Measurements from ENCODE around the gene BAHD1. TPM values are rescaled to one million over a fixed set of nuclear protein-coding genes. Genes with fewer than 3 reads are reported as not detected.
"Not testable (repeated sequence)": the region's sequence is repeated elsewhere in the genome, so short reads cannot be mapped to it uniquely, and the experiment has no call there.

The BAHD1 gene
- total RNA-seq, 2 experiments from 2014 or later, result 18.0 to 18.7 TPM

DNA sequence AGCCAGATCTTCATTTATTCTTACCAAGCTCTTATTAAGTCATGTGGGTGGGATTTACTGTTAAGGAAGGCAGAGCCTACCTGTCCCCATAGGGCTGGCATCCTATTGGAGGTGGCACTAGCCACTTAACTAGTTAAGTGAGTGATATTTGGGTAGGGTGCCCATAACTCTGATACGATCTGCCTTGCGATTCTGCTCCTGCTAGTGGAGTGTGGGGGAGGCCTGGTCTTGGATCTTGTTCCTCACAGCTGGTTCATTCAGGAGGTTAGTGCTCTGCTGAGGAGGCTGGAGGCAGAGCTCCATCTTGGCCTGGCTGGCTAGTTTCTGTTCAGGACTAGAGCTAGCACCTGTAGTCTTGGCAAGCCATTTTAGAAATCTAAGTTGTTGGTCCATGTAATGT is 9.3 kb downstream of the BAHD1 start:
- Mint-ChIP-seq H3K27ac (no peak overlapping the region), H3K4me3 (no peak overlapping the region), H3K27me3 (no peaks in the 10 kb centered on the region), H3K4me1 (peaks cover 65% of the 10 kb centered on the region), H3K9me3 (no peaks in the 10 kb centered on the region), H3K36me3 (peaks cover 2% of the 10 kb centered on the region)
- DNase-seq, result no peak

DNA sequence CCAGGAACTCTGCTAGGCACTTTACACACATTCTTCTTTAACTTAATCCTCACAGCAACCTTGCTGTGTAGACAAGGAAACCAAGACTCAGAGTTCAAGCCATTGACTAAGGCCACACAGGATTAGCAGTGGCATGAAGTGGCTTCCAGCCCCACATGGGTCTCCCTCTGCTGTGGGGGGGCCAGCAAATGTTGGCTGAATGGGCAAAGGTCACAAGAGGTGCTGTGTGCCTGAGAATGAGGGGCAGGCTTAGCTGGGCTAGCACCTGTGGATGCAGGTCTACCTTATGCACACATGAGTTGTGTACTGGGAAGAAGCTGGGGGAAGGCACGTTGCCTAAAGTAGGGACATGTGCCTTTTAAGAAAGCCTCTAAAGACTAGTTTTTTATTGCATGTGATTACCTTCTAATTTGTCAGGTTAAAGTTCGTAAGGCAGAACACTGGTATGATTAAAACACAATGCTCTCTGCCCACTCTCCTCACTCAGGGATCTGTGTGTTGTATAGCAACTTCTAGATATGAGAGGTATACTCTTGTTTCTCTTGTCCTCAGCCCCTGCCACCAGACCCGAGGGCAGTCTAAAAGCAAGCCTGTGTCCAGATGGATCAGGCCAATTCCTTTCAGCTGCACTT is 10.9 kb downstream of the BAHD1 start:
- Mint-ChIP-seq H3K4me1 (peaks cover 73% of the 10 kb centered on the region), H3K9me3 (no peaks in the 10 kb centered on the region), H3K27me3 (no peaks in the 10 kb centered on the region), H3K27ac (peak overlapping the region; percentile 75), H3K36me3 (peaks cover 2% of the 10 kb centered on the region), H3K4me3 (no peak overlapping the region)
- no peak for DNase-seq

DNA sequence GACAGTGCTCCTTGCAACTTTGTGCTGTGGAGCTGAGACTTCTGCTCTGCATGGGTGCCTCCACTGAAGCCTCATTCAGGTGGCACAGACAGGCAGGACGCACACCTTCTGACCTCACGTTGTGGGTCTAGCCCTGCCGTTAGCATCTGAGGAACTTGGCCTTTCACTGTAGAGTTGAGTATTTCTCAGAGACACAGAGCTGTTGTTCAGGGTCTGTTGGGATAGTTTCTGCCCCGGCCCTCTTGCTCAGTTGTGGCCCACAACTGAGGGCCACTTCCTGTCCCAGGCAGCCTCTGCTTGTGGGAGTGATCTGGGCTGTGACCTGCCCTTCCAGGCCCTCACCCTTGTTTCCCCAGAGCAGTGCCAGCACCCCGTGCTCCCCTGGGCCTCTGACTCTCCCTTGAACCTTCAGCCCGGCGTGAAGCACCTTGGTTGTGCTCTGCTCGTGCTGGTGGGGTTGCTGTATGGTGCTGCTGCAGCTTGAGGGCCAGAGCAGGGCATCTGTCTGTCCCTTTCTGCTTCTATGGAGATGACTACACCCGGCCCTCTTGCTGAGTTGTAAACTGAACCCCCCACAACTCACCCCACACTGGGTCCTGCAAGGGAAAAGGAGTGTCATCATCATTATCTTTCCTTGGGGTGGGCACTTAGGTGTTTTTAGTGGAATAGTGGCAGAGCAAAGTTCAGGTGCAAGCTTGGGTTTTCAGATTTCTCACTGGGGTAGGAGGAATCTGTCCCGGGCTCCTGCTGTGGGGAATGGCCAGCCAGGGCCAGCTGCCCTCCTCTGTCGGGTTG is 11.7 kb downstream of the BAHD1 start:
- Mint-ChIP-seq H3K9me3 (no peaks in the 10 kb centered on the region), H3K27me3 (no peaks in the 10 kb centered on the region), H3K4me1 (peaks cover 81% of the 10 kb centered on the region), H3K36me3 (peaks cover 2% of the 10 kb centered on the region), H3K27ac (peak overlapping the region; percentile 75), H3K4me3 (no peak overlapping the region)
- DNase-seq, result no peak

DNA sequence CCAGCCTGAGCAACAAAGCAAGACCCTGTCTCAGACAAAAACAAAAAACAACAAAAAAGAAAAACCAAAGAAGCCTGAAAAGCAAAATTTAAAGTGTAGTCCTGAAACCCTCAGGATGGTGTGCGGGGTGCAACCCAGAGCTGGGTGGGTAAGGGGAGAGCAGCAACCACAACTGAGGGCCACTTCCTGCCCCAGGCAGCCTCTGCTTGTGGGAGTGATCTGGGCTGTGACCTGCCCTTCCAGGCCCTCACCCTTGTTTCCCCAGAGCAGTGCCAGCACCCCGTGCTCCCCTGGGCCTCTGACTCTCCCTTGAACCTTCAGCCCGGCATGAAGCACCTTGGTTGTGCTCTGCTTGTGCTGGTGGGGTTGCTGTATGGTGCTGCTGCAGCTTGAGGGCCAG is 13.2 kb downstream of the BAHD1 start:
- H3K4me1 Mint-ChIP-seq, result peaks cover 80% of the 10 kb centered on the region
- peak overlapping the region; percentile 18 for H3K4me3 Mint-ChIP-seq
- not testable (repeated sequence) for H3K9me3 Mint-ChIP-seq

DNA sequence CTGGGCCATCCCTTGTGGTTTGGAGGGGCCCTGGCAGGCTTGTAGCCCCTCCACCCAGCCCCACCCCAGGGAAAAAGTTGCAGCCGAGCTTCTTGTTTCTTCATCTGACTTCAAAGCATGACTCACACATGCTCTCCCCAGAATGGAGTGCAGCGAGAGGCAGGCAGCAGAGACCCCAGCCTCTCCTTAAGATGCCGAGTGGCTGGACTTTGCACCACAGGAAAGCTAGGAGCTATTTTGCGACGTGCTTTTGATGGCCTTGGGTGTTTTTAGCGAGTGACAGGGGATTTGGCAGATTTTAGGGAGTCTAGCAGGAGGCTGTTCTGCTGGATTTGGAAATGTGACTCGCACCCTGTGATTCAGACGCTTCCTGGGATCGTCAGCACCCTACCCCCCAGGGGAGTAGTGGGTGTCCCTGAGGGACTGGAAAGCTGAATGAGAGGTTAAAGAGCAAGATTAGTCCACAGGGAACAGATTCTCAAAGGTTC is 14.2 kb downstream of the BAHD1 start:
- no peaks in the 10 kb centered on the region for H3K27me3 Mint-ChIP-seq
- peaks cover 74% of the 10 kb centered on the region for H3K4me1 Mint-ChIP-seq
- peak; percentile 35 for DNase-seq
- H3K9me3 Mint-ChIP-seq, result no peaks in the 10 kb centered on the region
- peak overlapping the region; percentile 76 for H3K27ac Mint-ChIP-seq
- H3K36me3 Mint-ChIP-seq, result peaks cover 2% of the 10 kb centered on the region
- H3K4me3 Mint-ChIP-seq, result peak overlapping the region; percentile 60

More for the DNA sequence above, 13.2 kb downstream of the BAHD1 start:
- peak overlapping the region; percentile 40 for H3K27ac Mint-ChIP-seq
- H3K36me3 Mint-ChIP-seq, H3K27me3 Mint-ChIP-seq: not testable (repeated sequence)
- DNase-seq, result peak; percentile 37

DNA sequence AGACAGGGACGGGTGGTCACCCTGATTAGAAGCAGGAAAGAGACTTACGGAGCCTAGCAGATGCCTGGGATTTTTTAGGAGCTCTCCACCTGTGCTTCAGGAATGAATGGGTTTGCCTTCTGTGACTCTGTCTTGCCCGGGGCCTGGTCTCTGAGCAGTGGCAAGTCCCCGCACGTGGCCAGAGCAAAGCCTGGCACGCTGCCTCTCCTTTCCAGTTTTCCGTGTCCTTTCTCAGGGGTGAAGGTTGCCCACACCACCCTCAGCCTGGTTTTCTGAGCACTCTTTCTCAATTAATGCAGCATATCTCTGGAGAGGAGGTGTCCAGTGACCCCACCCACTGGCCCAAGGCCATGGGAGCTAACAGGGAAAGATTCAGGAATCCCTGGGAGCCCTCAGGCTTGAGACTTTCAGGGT is 15.6 kb downstream of the BAHD1 start:
- Mint-ChIP-seq H3K27ac (no peak overlapping the region), H3K27me3 (no peaks in the 10 kb centered on the region), H3K4me1 (peaks cover 65% of the 10 kb centered on the region), H3K36me3 (peaks cover 2% of the 10 kb centered on the region), H3K4me3 (no peak overlapping the region), H3K9me3 (no peaks in the 10 kb centered on the region)
- no peak for DNase-seq

DNA sequence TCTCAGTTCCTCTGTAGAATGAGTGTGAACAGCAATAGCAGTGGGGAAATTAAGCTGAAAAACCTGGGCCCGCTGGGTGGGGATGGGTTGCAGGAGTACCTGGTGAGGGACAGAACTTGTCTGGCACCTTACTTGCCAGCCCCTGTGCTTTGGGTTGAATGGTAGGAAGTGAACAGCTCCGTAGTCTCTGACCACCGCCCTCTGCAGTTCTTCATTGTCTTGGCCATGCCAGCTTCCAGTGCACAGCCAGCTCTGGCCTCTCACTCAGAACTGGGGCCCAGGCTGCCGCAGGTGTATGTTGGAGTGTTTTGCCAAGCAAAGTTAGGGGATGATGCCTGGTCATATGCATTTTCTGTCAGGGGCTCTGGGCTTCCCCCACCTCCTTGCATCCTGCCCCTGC is 16.0 kb downstream of the BAHD1 start:
- H3K27ac Mint-ChIP-seq, result no peak overlapping the region
- peaks cover 61% of the 10 kb centered on the region for H3K4me1 Mint-ChIP-seq

DNA sequence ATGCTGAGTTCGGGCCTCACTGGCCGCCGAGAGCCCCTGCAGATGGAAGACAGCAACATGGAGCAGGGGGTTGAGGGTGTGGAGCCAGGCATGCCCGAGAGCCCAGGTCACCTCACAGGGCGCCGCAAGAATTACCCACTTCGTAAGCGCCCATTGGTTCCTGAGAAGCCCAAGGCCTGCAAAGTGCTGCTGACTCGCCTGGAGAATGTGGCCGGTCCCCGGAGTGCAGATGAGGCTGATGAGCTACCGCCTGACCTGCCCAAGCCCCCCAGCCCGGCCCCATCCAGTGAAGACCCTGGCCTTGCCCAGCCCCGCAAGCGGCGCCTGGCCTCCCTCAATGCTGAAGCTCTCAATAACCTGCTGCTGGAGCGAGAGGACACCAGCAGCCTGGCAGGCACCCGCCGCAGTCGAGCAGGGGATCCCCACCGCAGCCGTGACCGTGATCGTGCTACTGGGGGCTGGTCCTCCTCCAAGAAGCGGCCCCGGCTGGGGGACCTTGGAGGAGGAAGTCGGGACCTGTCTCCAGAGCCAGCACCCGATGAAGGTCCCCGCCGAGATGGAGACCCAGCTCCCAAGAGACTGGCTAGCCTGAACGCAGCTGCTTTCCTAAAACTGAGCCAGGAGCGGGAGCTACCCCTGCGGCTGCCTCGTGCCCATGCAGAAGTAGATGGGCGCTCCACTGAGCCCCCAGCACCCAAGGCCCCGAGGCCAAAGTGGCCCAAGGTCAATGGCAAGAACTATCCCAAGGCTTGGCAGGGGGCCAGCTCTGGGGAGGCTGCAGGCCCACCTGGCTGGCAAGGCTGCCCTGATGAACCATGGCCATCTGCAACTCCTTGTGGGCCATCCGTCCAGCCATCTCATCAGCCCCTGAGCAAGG is 18.0 kb downstream of the BAHD1 start:
- H3K4me1 Mint-ChIP-seq, result peaks cover 42% of the 10 kb centered on the region
- H3K9me3 Mint-ChIP-seq, result no peaks in the 10 kb centered on the region
- DNase-seq, result no peak
- peaks cover 2% of the 10 kb centered on the region for H3K36me3 Mint-ChIP-seq
- no peak overlapping the region for H3K4me3 Mint-ChIP-seq
- H3K27me3 Mint-ChIP-seq, result no peaks in the 10 kb centered on the region
- H3K27ac Mint-ChIP-seq, result no peak overlapping the region

More for the DNA sequence above, 16.0 kb downstream of the BAHD1 start:
- DNase-seq, result no peak
- Mint-ChIP-seq H3K27me3 (no peaks in the 10 kb centered on the region), H3K36me3 (peaks cover 2% of the 10 kb centered on the region), H3K9me3 (no peaks in the 10 kb centered on the region), H3K4me3 (no peak overlapping the region)

DNA sequence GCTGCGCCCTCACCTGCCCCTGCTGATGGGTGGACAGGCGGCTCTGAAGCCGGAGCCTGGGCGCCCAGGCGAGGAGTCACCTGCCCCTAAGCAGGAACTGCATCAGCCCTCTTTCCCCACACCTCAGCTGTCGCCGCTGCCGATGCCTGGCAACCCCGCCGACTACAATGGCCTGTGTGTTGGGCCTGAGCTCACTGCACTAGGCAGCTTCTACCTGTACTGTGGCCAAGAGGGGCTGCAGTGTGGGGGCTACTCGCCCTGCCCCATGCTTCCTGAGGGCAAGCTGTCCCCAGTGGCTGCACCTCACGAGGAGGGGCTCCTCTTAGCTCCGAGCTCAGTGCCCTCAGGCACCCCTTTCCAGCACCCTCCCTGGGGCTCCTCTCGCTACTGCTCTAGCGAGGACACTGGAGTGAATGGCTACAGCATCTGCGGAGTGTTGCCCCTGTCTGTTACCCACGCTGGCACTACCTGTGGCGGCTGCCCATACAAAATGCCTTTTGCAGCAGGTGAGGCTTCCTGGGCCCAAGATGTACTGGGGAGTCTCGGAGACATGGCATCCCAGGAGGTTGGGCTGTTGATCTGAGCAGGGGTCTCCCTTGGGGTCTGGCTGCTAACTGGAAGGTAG is 18.8 kb downstream of the BAHD1 start:
- Mint-ChIP-seq H3K4me1 (peaks cover 34% of the 10 kb centered on the region), H3K27me3 (no peaks in the 10 kb centered on the region), H3K9me3 (no peaks in the 10 kb centered on the region), H3K27ac (no peak overlapping the region), H3K36me3 (peaks cover 2% of the 10 kb centered on the region), H3K4me3 (no peak overlapping the region)
- no peak for DNase-seq

DNA sequence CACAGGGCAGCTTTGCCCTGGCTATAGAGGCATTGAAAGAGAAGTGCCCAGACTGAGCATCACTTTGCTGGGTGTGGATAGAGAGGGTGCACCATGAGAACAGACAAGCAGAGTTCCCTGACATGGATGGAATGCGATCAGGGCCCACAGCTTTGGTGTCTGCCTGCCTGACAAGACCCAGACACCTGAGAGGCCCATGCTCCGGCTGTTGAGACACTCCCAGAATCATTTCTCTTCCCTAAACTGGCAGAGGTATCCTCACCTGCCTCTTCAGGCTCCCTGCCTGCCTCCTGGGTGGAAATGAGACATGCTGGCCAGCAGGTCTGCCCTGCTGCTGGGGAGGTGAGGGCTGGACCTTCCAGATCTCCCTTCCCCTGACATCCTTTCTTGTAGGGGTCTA is 19.7 kb downstream of the BAHD1 start:
- Mint-ChIP-seq H3K27me3 (no peaks in the 10 kb centered on the region), H3K4me1 (peaks cover 33% of the 10 kb centered on the region), H3K27ac (no peak overlapping the region), H3K9me3 (no peaks in the 10 kb centered on the region), H3K4me3 (no peak overlapping the region), H3K36me3 (peaks cover 3% of the 10 kb centered on the region)
- no peak for DNase-seq

DNA sequence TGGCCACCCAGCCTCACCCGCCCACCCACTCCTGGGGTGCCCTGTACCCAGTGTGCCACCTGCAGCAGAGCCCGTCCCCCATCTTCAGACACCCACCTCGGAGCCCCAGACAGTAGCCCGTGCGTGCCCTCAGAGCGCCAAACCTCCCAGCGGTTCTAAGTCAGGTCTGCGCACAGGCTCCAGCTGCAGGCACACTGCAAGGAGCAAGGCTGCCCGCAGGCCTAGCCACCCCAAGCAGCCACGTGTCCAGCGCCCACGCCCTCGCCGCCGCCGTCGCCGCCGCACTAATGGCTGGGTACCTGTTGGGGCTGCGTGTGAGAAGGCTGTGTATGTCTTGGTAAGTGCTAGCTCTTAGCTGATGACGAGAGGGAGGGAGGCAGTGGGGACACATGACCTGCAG is 21.2 kb downstream of the BAHD1 start:
- H3K4me3 Mint-ChIP-seq, result no peak overlapping the region
- peaks cover 25% of the 10 kb centered on the region for H3K4me1 Mint-ChIP-seq
- DNase-seq, result no peak
- H3K27ac Mint-ChIP-seq, result no peak overlapping the region
- no peaks in the 10 kb centered on the region for H3K27me3 Mint-ChIP-seq
- H3K9me3 Mint-ChIP-seq, result no peaks in the 10 kb centered on the region
- H3K36me3 Mint-ChIP-seq, result peaks cover 4% of the 10 kb centered on the region

DNA sequence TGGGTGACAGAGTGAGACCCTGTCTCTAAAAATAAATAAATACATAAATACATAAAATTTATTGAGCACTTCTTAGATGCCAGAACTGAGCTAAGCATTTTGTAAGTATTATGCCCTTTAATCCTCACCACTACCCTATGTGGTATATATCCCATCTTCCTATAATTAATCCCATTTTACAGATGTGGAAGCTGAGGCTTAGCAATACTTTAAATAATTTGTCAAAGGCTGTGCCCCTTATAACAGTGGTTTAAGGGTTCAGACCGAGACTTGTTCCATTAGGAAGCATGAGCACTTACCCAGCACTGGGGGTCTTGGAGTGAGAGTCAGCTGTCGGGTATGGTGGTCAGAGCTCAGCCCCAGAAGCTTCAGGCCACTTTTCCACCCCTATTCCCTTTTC is 22.5 kb downstream of the BAHD1 start:
- no peaks in the 10 kb centered on the region for H3K9me3 Mint-ChIP-seq
- H3K4me3 Mint-ChIP-seq, result no peak overlapping the region
- no peaks in the 10 kb centered on the region for H3K27me3 Mint-ChIP-seq
- H3K27ac Mint-ChIP-seq, result no peak overlapping the region
- DNase-seq, result no peak
- H3K36me3 Mint-ChIP-seq, result peaks cover 4% of the 10 kb centered on the region
- peaks cover 26% of the 10 kb centered on the region for H3K4me1 Mint-ChIP-seq

DNA sequence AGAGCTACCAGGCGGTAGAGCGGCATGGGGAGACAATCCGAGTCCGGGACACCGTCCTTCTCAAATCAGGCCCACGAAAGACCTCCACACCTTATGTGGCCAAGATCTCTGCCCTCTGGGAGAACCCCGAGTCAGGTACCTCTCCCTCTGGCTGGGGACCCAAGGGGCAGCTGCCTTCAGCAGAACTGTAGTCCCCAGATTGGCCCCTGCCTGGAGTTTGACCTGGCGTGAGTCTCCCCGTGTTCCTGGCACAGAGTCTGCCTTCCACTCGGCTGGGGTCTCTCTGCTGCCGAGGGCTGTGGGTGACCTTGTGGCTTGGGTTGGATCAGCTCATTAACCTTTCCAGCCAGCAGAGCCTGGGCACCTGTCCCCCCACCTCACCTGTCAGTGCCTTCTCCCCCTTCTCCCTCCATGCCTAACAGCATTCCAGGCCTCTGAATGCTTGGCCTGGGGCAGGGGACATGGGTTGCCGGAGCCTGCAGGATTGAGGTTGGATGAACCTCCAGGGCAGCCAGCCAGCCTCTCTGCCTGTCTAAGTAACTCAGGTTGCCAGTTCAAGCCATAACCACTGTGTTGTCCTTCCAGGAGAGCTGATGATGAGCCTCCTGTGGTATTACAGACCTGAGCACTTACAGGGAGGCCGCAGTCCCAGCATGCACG is 23.3 kb downstream of the BAHD1 start:
- Mint-ChIP-seq H3K9me3 (no peaks in the 10 kb centered on the region), H3K4me1 (peaks cover 27% of the 10 kb centered on the region), H3K27me3 (no peaks in the 10 kb centered on the region), H3K27ac (no peak overlapping the region), H3K36me3 (peaks cover 4% of the 10 kb centered on the region), H3K4me3 (no peak overlapping the region)
- DNase-seq, result no peak

DNA sequence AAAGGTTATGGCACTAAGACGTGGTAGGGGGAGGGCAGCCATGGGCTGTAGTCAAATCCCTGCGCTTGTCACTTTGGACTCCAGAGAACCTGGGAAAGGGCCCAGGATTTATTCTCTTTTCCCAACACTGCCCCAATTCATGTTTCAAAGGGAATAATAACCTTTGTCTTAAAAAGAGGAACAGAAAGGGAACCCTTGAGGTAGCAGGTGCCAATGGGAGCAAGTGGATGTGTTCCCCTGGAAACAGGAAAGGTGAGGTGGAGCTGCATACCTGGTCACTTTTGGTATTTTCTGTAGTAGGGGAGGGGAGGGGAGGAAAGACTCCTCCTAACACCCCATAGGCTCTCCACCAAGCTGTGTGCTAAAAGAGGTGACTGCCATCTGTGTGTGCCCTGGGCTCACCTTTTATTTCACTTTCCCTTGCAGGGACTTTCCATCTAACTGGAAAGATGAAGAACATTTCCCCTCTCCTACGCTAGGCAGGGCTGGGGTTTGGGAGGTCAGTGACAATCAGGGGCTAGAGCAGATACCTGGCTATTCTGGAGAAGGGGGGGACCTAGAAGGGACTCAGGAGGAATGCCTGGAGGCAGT is 23.9 kb downstream of the BAHD1 start:
- no peaks in the 10 kb centered on the region for H3K27me3 Mint-ChIP-seq
- H3K4me1 Mint-ChIP-seq, result peaks cover 30% of the 10 kb centered on the region
- peaks cover 4% of the 10 kb centered on the region for H3K36me3 Mint-ChIP-seq
- DNase-seq, result no peak
- no peak overlapping the region for H3K4me3 Mint-ChIP-seq
- no peaks in the 10 kb centered on the region for H3K9me3 Mint-ChIP-seq
- H3K27ac Mint-ChIP-seq, result no peak overlapping the region
